ENCODE measurements around the gene MEGF11. TPM values are rescaled to one million over a fixed set of nuclear protein-coding genes. Genes with fewer than 3 reads are reported as not detected.
"Not testable (repeated sequence)": the region's sequence is repeated elsewhere in the genome, so short reads cannot be mapped to it uniquely, and the experiment has no call there.

Gene MEGF11
- polyA plus RNA-seq, 3 donors, result not detected

- DNase-seq, result no peak
- Mint-ChIP-seq H3K27me3 (ENCODE audit: low read depth in 3 of 3) (peaks cover 15 to 18% (median 17%) of the 10 kb centered on the region in 3 donors), H3K27ac (no peak overlapping the region), H3K4me3 (no peak overlapping the region), H3K36me3 (peaks cover 0 to 4% of the 10 kb centered on the region in 2 donors), H3K9me3 (peaks cover 3 to 12% (median 6%) of the 10 kb centered on the region in 7 donors), H3K4me1 (no peaks in the 10 kb centered on the region)
- H3K36me3 ChIP-seq (replicated peaks in 1 of 2; ENCODE audit: control insufficient read depth in 1 of 2, insufficient read depth in 2 of 2, low read length in 2 of 2), result no peaks in the 10 kb centered on the region
- intact Hi-C loops (cut with micrococcal nuclease), result no loop called here
- no peak overlapping the region for H2AFZ ChIP-seq (ENCODE audit: insufficient read depth, low read depth, low read length, poor library complexity, severe bottlenecking)
- no peak overlapping the region for H3K27ac ChIP-seq (ENCODE audit: low read depth in 1 of 2, low read length in 2 of 2)
- WGBS (ENCODE audit: insufficient coverage), result 94% methylated on average over 9 of the region's 20 CpGs
- H3K4me1 ChIP-seq (ENCODE audit: control insufficient read depth in 1 of 2, insufficient read depth in 2 of 2, low read length in 2 of 2), result no peaks in the 10 kb centered on the region
- H3K4me3 ChIP-seq (replicated peaks in 1 of 3; ENCODE audit: low read depth in 2 of 3, low read length in 3 of 3), result no peak overlapping the region
- H3K27me3 ChIP-seq (ENCODE audit: control insufficient read depth in 2 of 2, insufficient read depth in 2 of 2, low read length in 2 of 2), result peaks cover 2 to 12% of the 10 kb centered on the region in 2 donors
- H4K20me1 ChIP-seq (ENCODE audit: insufficient read depth, low read length), result no peaks in the 10 kb centered on the region
- H3K9ac ChIP-seq (ENCODE audit: insufficient read depth, low read length, poor library complexity, severe bottlenecking), result no peak overlapping the region
- no peaks in the 10 kb centered on the region for H3K9me3 ChIP-seq (replicated peaks in 1 of 2; ENCODE audit: control insufficient read depth in 1 of 2, insufficient read depth in 1 of 2, low read length in 2 of 2)
- H3K4me2 ChIP-seq (replicated peaks; ENCODE audit: extremely low read depth, low read length, poor library complexity, severe bottlenecking), result no peak overlapping the region
- no peaks in the 10 kb centered on the region for H3K79me2 ChIP-seq (ENCODE audit: insufficient read depth, low read length)
- no peak for TF ChIP-seq CTCF (IDR thresholded peaks at IDR 0.05)
These were observed 11.4 kb upstream of the MEGF11 start for GRCh38 chr15:66264859-66265513.

- H4K20me1 ChIP-seq (ENCODE audit: insufficient read depth, low read length); H3K9ac ChIP-seq (ENCODE audit: insufficient read depth, low read length, poor library complexity, severe bottlenecking); H3K27ac Mint-ChIP-seq; intact Hi-C loops (cut with micrococcal nuclease); H3K4me3 Mint-ChIP-seq; H3K4me3 ChIP-seq (replicated peaks in 1 of 3; ENCODE audit: low read depth in 2 of 3, low read length in 3 of 3); H3K36me3 ChIP-seq (replicated peaks in 1 of 2; ENCODE audit: control insufficient read depth in 1 of 2, insufficient read depth in 2 of 2, low read length in 2 of 2); H3K9me3 ChIP-seq (replicated peaks in 1 of 2; ENCODE audit: control insufficient read depth in 1 of 2, insufficient read depth in 1 of 2, low read length in 2 of 2); H3K36me3 Mint-ChIP-seq; H3K79me2 ChIP-seq (ENCODE audit: insufficient read depth, low read length); H3K4me2 ChIP-seq (replicated peaks; ENCODE audit: extremely low read depth, low read length, poor library complexity, severe bottlenecking); H2AFZ ChIP-seq (ENCODE audit: insufficient read depth, low read depth, low read length, poor library complexity, severe bottlenecking); H3K4me1 Mint-ChIP-seq; H3K4me1 ChIP-seq (ENCODE audit: control insufficient read depth in 1 of 2, insufficient read depth in 2 of 2, low read length in 2 of 2); H3K27ac ChIP-seq (ENCODE audit: low read depth in 1 of 2, low read length in 2 of 2); DNase-seq: not testable (repeated sequence)
- WGBS (ENCODE audit: insufficient coverage), result no CpG with 5 or more reads among the region's 1 CpG
- Mint-ChIP-seq H3K27me3 (ENCODE audit: low read depth in 3 of 3) (peaks cover 16 to 27% (median 24%) of the 10 kb centered on the region in 3 donors), H3K9me3 (peaks cover 3 to 12% (median 6%) of the 10 kb centered on the region in 7 donors)
- peaks cover 7 to 25% of the 10 kb centered on the region in 2 donors for H3K27me3 ChIP-seq (ENCODE audit: control insufficient read depth in 2 of 2, insufficient read depth in 2 of 2, low read length in 2 of 2)
These were observed 9.3 kb upstream of the MEGF11 start for GRCh38 chr15:66262837-66263236.
